Right atrium auricular region (tissue), 2 donors: ENCODE measurements around the gene NAXE. TPM values are rescaled to one million over a fixed set of nuclear protein-coding genes. Genes with fewer than 3 reads are reported as not detected.

ENCODE experiments used
- DNase-seq: peaks from one replicate; pipeline ENCODE4 v3.0.0-alpha.2; 2019; ENCODE audit warnings: low spot score
- H3K27ac ChIP-seq, 2 donors: fragments of 200-600 bp; sonication (generic); 1 replicate in 1 of 2; 2 replicates in 1 of 2; pipeline ENCODE4 v1.5.1; 2016 to 2019
- H3K27me3 ChIP-seq, 2 donors: fragments of 200-600 bp; sonication (generic); one replicate each; pipeline versions ENCODE4 v1.5.1 to v1.6.0; 2017 to 2019
- H3K36me3 ChIP-seq: fragments of 200-600 bp; sonication (generic); one replicate; pipeline ENCODE4 v1.5.1; 2016
- H3K4me1 ChIP-seq, 2 donors: fragments of 200-600 bp; sonication (generic); one replicate each; pipeline versions ENCODE4 v1.5.1 to v1.6.0; 2017 to 2019
- H3K4me3 ChIP-seq, 2 donors: fragments of 200-600 bp; sonication (generic); 1 replicate in 1 of 2; 2 replicates in 1 of 2; pipeline ENCODE4 v1.5.1; 2017 to 2019; ENCODE audit warnings: mild to moderate bottlenecking in 1 of 2, moderate library complexity in 1 of 2
- H3K9me3 ChIP-seq, 2 donors: fragments of 200-600 bp; sonication (generic); one replicate each; pipeline ENCODE4 v1.5.1; 2019
- CTCF ChIP-seq, 2 donors: fragments of 200-600 bp; sonication (generic); IDR thresholded peaks; one replicate each; pipeline ENCODE4 v1.5.1; 2019; ENCODE audit warnings: antibody characterized with exemption in 2 of 2
- total RNA-seq, 2 donors: library from RNA; depleted of rRNA; stranded (reverse); fragments of >200 nt; gene quantifications; one replicate each; pipeline ENCODE4 v1.1.0, GENCODE V29; 2016

NAXE gene
- total RNA-seq, 2 donors from 2014 or later, result 85.3 to 96.3 TPM

GRCh38 chr1:156640842-156641706 is 49.5 kb downstream of the NAXE start:
- Histone ChIP-seq H3K36me3 (no peaks in the 10 kb centered on the region), H3K4me3 (peak overlapping the region in 1 of 2 donors; percentile 46), H3K9me3 (no peaks in the 10 kb centered on the region), H3K27ac (no peak overlapping the region), H3K27me3 (peaks cover 3 to 13% of the 10 kb centered on the region in 2 donors), H3K4me1 (peaks cover 0 to 19% of the 10 kb centered on the region in 2 donors)
- DNase-seq, result no peak
- no peak for TF ChIP-seq CTCF (IDR thresholded peaks at IDR 0.05)

GRCh38 chr1:156641761-156642264 is 50.2 kb downstream of the NAXE start, which contains the start of gene BCAN:
Gene BCAN, plus strand, starts transcription at chr1:156642117. Its CDS starts 3,938 bp downstream, at chr1:156646055.
- H3K27me3 ChIP-seq, result peaks cover 3 to 13% of the 10 kb centered on the region in 2 donors
- H3K9me3 ChIP-seq, result no peaks in the 10 kb centered on the region
- peaks cover 0 to 19% of the 10 kb centered on the region in 2 donors for H3K4me1 ChIP-seq
- TF ChIP-seq CTCF (IDR thresholded peaks at IDR 0.05), result no peak
- DNase-seq, result no peak
- no peaks in the 10 kb centered on the region for H3K36me3 ChIP-seq
- no peak within 1 kb of the TSS for H3K27ac ChIP-seq
- peak within 1 kb of the TSS; percentile 32 to 46 for H3K4me3 ChIP-seq

GRCh38 chr1:156642265-156643048 is 50.9 kb downstream of the NAXE start:
- peak overlapping the region; percentile 32 to 46 for H3K4me3 ChIP-seq
- no peaks in the 10 kb centered on the region for H3K9me3 ChIP-seq
- no peaks in the 10 kb centered on the region for H3K36me3 ChIP-seq
- DNase-seq, result no peak
- H3K27ac ChIP-seq, result no peak overlapping the region
- peaks cover 3 to 13% of the 10 kb centered on the region in 2 donors for H3K27me3 ChIP-seq
- H3K4me1 ChIP-seq, result peaks cover 0 to 19% of the 10 kb centered on the region in 2 donors
- no peak for TF ChIP-seq CTCF (IDR thresholded peaks at IDR 0.05)

GRCh38 chr1:156643049-156643777 is 51.6 kb downstream of the NAXE start:
- H3K27me3 ChIP-seq, result peaks cover 3 to 13% of the 10 kb centered on the region in 2 donors
- no peak overlapping the region for H3K27ac ChIP-seq
- H3K4me3 ChIP-seq, result no peak overlapping the region
- peaks cover 0 to 19% of the 10 kb centered on the region in 2 donors for H3K4me1 ChIP-seq
- H3K36me3 ChIP-seq, result no peaks in the 10 kb centered on the region
- DNase-seq, result no peak
- no peaks in the 10 kb centered on the region for H3K9me3 ChIP-seq
- no peak for TF ChIP-seq CTCF (IDR thresholded peaks at IDR 0.05)

GRCh38 chr1:156643778-156644092 is 52.2 kb downstream of the NAXE start:
- no peak overlapping the region for H3K27ac ChIP-seq
- H3K36me3 ChIP-seq, result no peaks in the 10 kb centered on the region
- H3K4me3 ChIP-seq, result no peak overlapping the region
- peaks cover 3 to 13% of the 10 kb centered on the region in 2 donors for H3K27me3 ChIP-seq
- TF ChIP-seq CTCF (IDR thresholded peaks at IDR 0.05), result no peak
- peaks cover 0 to 19% of the 10 kb centered on the region in 2 donors for H3K4me1 ChIP-seq
- DNase-seq, result no peak
- H3K9me3 ChIP-seq, result no peaks in the 10 kb centered on the region
